ENCODE data around the gene PTPA. TPM values are rescaled to one million over a fixed set of nuclear protein-coding genes. Genes with fewer than 3 reads are reported as not detected.

Gene PTPA
- total and polyA plus RNA-seq, 10 of the 15 experiments (the other 5 are each of a cell fraction or from before 2014, with no cell fraction given) = 1.6 to 111 (median 55.1) TPM

DNA sequence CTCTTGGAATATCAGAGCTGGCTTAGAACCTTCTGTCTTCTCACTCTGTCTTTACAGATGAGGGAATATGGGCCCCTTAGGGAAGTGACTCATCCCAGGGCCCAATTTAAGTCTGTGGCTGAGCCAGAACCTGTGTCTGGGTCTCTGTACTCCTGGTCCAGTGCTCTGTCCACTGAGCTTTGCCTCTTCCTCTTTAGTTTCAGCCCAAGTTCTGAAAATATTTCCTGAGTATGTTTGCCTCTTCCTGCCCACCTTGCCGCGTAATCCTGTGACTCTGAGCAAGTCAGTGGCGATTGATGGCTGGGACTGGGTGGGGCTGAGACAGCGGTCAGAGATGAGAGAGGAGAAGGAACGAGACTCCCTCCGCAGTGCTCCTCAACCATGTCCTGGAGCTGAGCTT, 59.0 kb downstream of the PTPA start:
- WGBS (ENCODE audit: insufficient coverage, insufficient replicate concordance, low lambda C conversion rate, missing lambda C conversion rate) = 11% methylated on average over 6 of the region's 6 CpGs
- Histone ChIP-seq H3K36me3 (ENCODE audit: control insufficient read depth in 2 of 2, insufficient read depth in 2 of 2, low read length in 1 of 2) (no peaks in the 10 kb centered on the region), H3K27ac (ENCODE audit: control insufficient read depth, insufficient read depth) (no peak overlapping the region), H3K9ac (ENCODE audit: control insufficient read depth, insufficient read depth, low read length) (no peak overlapping the region), H3K79me2 (ENCODE audit: control insufficient read depth, insufficient read depth, low read length) (no peaks in the 10 kb centered on the region), H3K4me1 (ENCODE audit: control insufficient read depth, insufficient read depth, low read length) (peaks cover 19% of the 10 kb centered on the region; the same call in 1 of the 2 replicates), H2AFZ (ENCODE audit: control insufficient read depth, low read depth, low read length) (no peak overlapping the region), H3K4me2 (ENCODE audit: control insufficient read depth, insufficient read depth) (0 out of 2 replicates have a peak overlapping the region, but pooled peaks have one; percentile 3), H3K27me3 (replicated peaks in 1 of 2; ENCODE audit: control insufficient read depth in 2 of 2, insufficient read depth in 2 of 2, low read length in 1 of 2) (peaks cover 2 to 3% of the 10 kb centered on the region in 2 experiments; a peak in 2 of 4 replicates), H3K4me3 (no peak overlapping the region), H4K20me1 (ENCODE audit: control insufficient read depth, insufficient read depth) (no peaks in the 10 kb centered on the region), H3K9me3 (replicated peaks; ENCODE audit: control insufficient read depth, insufficient read depth, low read length) (no peaks in the 10 kb centered on the region)
- SMC1A ChIA-PET (ENCODE audit: uncharacterized antibody, unreplicated experiment) = interaction anchor here (0.9 to 9.1 kb wide), 3 partner anchors 29 to 455 kb away, joined by 4 to 116 read pairs (median 4); partner anchors contain the start of gene NTMT1
- no TSS peak for BruUV-seq (replicated peaks)
- CTCF ChIA-PET = interaction anchor here (1.0 to 13.1 kb wide), 4 partner anchors 28 to 455 kb away, joined by 3 to 273 read pairs (median 38); no protein-coding TSS in a partner anchor
- DNase-seq (ENCODE audit: low read depth, low spot score) (no peak), FAIRE-seq (peak; percentile 7), ATAC-seq (peak; percentile 18; the same call in 2 of the 3 replicates)
- RAD21 ChIA-PET (ENCODE audit: unreplicated experiment) = interaction anchor here (1.1 to 10.4 kb wide), 3 partner anchors 9 to 455 kb away, joined by 3 to 197 read pairs (median 4); no protein-coding TSS in a partner anchor
- in situ Hi-C loops (cut with MboI) (loop anchor here (5.0 kb wide), 1 partner anchor 442 kb away; no protein-coding TSS in a partner anchor), intact Hi-C loops (cut with micrococcal nuclease; ENCODE audit: unreplicated experiment) (loop anchor here (10.0 kb wide), 2 partner anchors 325 to 445 kb away; no protein-coding TSS in a partner anchor)
- TF ChIP-seq, protein P1, sequence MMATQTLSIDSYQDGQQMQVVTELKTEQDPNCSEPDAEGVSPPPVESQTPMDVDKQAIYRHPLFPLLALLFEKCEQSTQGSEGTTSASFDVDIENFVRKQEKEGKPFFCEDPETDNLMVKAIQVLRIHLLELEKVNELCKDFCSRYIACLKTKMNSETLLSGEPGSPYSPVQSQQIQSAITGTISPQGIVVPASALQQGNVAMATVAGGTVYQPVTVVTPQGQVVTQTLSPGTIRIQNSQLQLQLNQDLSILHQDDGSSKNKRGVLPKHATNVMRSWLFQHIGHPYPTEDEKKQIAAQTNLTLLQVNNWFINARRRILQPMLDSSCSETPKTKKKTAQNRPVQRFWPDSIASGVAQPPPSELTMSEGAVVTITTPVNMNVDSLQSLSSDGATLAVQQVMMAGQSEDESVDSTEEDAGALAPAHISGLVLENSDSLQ (IDR thresholded peaks at IDR 0.05) = peak; percentile 21; the same call in 1 of the 2 replicates
- no peak for TF ChIP-seq STAT1 (conservative IDR thresholded peaks at IDR 0.05)
- POLR2A ChIA-PET = interaction anchor here (0.7 to 1.0 kb wide), 2 partner anchors 29 to 30 kb away, joined by 4 read pairs; no protein-coding TSS in a partner anchor
